ENCODE data around the gene NRAP. TPM values are rescaled to one million over a fixed set of nuclear protein-coding genes. Genes with fewer than 3 reads are reported as not detected.

NRAP gene
- polyA plus RNA-seq, 1 of the 3 experiments (the other 2 are of a cell fraction): not detected

GRCh38 chr10:113541549-113541927 lies 122.3 kb downstream of the NRAP start:
- no peaks in the 10 kb centered on the region for H3K27me3 ChIP-seq (ENCODE audit: insufficient read depth)
- no peaks in the 10 kb centered on the region for H3K79me2 ChIP-seq (ENCODE audit: insufficient read depth)
- no peak overlapping the region for H3K9ac ChIP-seq
- POLR2A ChIA-PET: no interaction called here
- H3K36me3 ChIP-seq (replicated peaks in 1 of 2; ENCODE audit: control insufficient read depth in 1 of 2, insufficient read depth in 2 of 2, low read length in 1 of 2): no peaks in the 10 kb centered on the region
- no peak for DNase-seq
- no peaks in the 10 kb centered on the region for H4K20me1 ChIP-seq (ENCODE audit: insufficient read depth)
- H3K4me2 ChIP-seq: no peak overlapping the region
- no peak overlapping the region for H3K4me3 ChIP-seq (ENCODE audit: low read depth in 2 of 2, low read length in 1 of 2)
- H2AFZ ChIP-seq (ENCODE audit: low read depth): no peak overlapping the region
- peaks cover 0 to 14% of the 10 kb centered on the region in 2 experiments; a peak in 2 of 4 replicates for H3K4me1 ChIP-seq (ENCODE audit: control insufficient read depth in 1 of 2, insufficient read depth in 2 of 2, low read depth in 1 of 2, low read length in 1 of 2)
- H3K9me2 ChIP-seq: no peaks in the 10 kb centered on the region
- no peak for TF ChIP-seq NRF1 (IDR thresholded peaks at IDR 0.05; ENCODE audit: low read depth, low read length)
- TF ChIP-seq FOXM1 (IDR thresholded peaks at IDR 0.05; ENCODE audit: low read depth): no peak
- no peak for TF ChIP-seq FOXJ3 (CRISPR knock-in tag; IDR thresholded peaks at IDR 0.05)
- TF ChIP-seq REST (IDR thresholded peaks at IDR 0.05; ENCODE audit: low read depth, low read length): no peak
- TF ChIP-seq POLR2AphosphoS5 (IDR thresholded peaks at IDR 0.05; ENCODE audit: low read depth, low read length): no peak
- TF ChIP-seq MXI1 (IDR thresholded peaks at IDR 0.05; ENCODE audit: low read depth, low read length): no peak
- no peaks in the 10 kb centered on the region for H3K9me3 ChIP-seq
- no peaks in the 10 kb centered on the region for H3F3A ChIP-seq (replicated peaks; ENCODE audit: insufficient read depth)
- WGBS (ENCODE audit: low lambda C conversion rate): 71% methylated on average over 1 of the region's 1 CpG
- CTCF ChIA-PET: interaction anchor here (1.2 to 5.0 kb wide), 3 partner anchors 11 to 22 kb away, joined by 4 to 28 read pairs (median 5); partner anchors contain the start of gene HABP2
- H3K27ac ChIP-seq (ENCODE audit: low read depth in 2 of 2, low read length in 1 of 2): no peak overlapping the region

GRCh38 chr10:113540845-113541548 lies 122.8 kb downstream of the NRAP start:
- TF ChIP-seq FOSL2 (IDR thresholded peaks at IDR 0.05; ENCODE audit: borderline replicate concordance, low read depth) (0 out of 2 replicates have a peak, but pooled peaks have one; percentile 11), PBX3 (IDR thresholded peaks at IDR 0.05) (0 out of 2 replicates have a peak, but pooled peaks have one; percentile 14), GABPA (IDR thresholded peaks at IDR 0.05; ENCODE audit: low read depth) (no peak)
- 76% methylated on average over 7 of the region's 7 CpGs for WGBS (ENCODE audit: low lambda C conversion rate)
- Histone ChIP-seq H3K27ac (ENCODE audit: low read depth in 2 of 2, low read length in 1 of 2) (no peak overlapping the region), H3K4me3 (ENCODE audit: low read depth in 2 of 2, low read length in 1 of 2) (no peak overlapping the region), H2AFZ (ENCODE audit: low read depth) (no peak overlapping the region), H3K36me3 (replicated peaks in 1 of 2; ENCODE audit: control insufficient read depth in 1 of 2, insufficient read depth in 2 of 2, low read length in 1 of 2) (no peaks in the 10 kb centered on the region), H3F3A (replicated peaks; ENCODE audit: insufficient read depth) (no peaks in the 10 kb centered on the region), H3K9me3 (no peaks in the 10 kb centered on the region), H3K4me2 (no peak overlapping the region), H3K9ac (no peak overlapping the region), H3K4me1 (ENCODE audit: control insufficient read depth in 1 of 2, insufficient read depth in 2 of 2, low read depth in 1 of 2, low read length in 1 of 2) (peaks cover 0 to 14% of the 10 kb centered on the region in 2 experiments; a peak in 2 of 4 replicates), H3K9me2 (no peaks in the 10 kb centered on the region), H4K20me1 (ENCODE audit: insufficient read depth) (no peaks in the 10 kb centered on the region), H3K27me3 (ENCODE audit: insufficient read depth) (no peaks in the 10 kb centered on the region), H3K79me2 (ENCODE audit: insufficient read depth) (no peaks in the 10 kb centered on the region)
- CTCF ChIA-PET: interaction anchor here (1.2 to 5.0 kb wide), 3 partner anchors 12 to 22 kb away, joined by 4 to 28 read pairs (median 5); partner anchors contain the start of gene HABP2
- no peak for DNase-seq
- POLR2A ChIA-PET: no interaction called here
